Heart left ventricle (tissue), 13 donors: ENCODE data around the gene CWC22.

Experiments used
- CTCF ChIP-seq, 12 donors: fragments of 200-600 bp; sonication (generic) in 4 of 12; IDR thresholded peaks; one replicate each; pipeline versions ENCODE4 v1.5.0 to v1.8.0; 2018 to 2022; ENCODE audit warnings: antibody characterized with exemption in 12 of 12, mild to moderate bottlenecking in 5 of 12
- POLR2A ChIP-seq, 2 donors: fragments of 450-650 bp; IDR thresholded peaks; one replicate each; pipeline ENCODE4 v1.6.1; 2017; ENCODE audit warnings: antibody characterized with exemption in 2 of 2, mild to moderate bottlenecking in 2 of 2, moderate library complexity in 2 of 2
- donor health status: ischemic (EF 13 %, LVEDD 7.1; RV severe dilation, severe dysfunction).
- donor health status: DM: no; HTN: yes; CAD: no.
- donor health status: DM: no; HTN: no; CAD: no.
- donor health status: ischemic (EF 25% LVEDD 6.9; RV normal size, moderate dysfunction).
- donor health status: ischemic (EF 25% LVEDD 5.7; RV mildly dilated, moderate dysfunction).
- donor health status: ischemic (EF 35%, LVEDD 5.7; RV mildly dilated, moderate dysfunction).
- donor health status: nonischemic (EF 11% LVEDD 7.7; RV severe dilation, severe dysfunction).
- donor health status: DM: yes; HTN: yes; CAD: no.
- donor health status: PGD.
- donor health status: ischemic (EF 29% LVEDD 5.4; RV normal size, mild dysfunction).
- donor health status: nonischemic (EF 23%, LVEDD 6.1; RV moderate dilation, normal function).

DNA sequence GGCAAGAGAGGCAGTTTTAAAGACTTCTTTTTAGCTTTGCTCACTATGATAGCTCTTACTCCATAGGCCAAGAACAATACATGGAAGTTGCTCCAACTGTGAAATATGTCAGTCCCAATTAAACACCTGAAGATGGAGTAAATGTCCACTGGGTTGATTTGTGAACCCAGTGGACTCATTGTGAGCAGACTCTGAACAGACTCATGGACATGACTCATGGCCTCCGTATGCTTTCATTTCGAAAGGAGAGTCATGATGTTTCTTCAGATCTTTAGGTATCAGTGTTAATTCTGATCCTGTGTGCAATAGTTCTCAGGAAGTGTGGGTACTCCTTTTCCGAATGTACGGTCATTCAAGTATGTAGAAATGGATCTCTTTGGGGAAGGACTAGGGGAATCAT lies 5.4 kb upstream of the CWC22 start:
- no peak for TF ChIP-seq CTCF (IDR thresholded peaks at IDR 0.05)
- TF ChIP-seq POLR2A (IDR thresholded peaks at IDR 0.05) = no peak
